ENCODE measurements around the gene TTLL1. TPM values are rescaled to one million over a fixed set of nuclear protein-coding genes. Genes with fewer than 3 reads are reported as not detected.
"Not testable (repeated sequence)": the region's sequence is repeated elsewhere in the genome, so short reads cannot be mapped to it uniquely, and the experiment has no call there.

TTLL1 gene
- total RNA-seq, 1 donor from 2014 or later: 9.4 TPM

- H3K9me3 ChIP-seq (ENCODE audit: low read depth): no peaks in the 10 kb centered on the region
- peaks cover 8% of the 10 kb centered on the region for H3K27me3 Mint-ChIP-seq (ENCODE audit: insufficient read depth, low read depth)
- H3K27ac ChIP-seq: no peak overlapping the region
- no peaks in the 10 kb centered on the region for H3K36me3 Mint-ChIP-seq
- H3K4me1 Mint-ChIP-seq: peaks cover 27% of the 10 kb centered on the region
- no peak for TF ChIP-seq EZH2phosphoT487 (IDR thresholded peaks at IDR 0.05)
- TF ChIP-seq CTCF (IDR thresholded peaks at IDR 0.05): no peak
- TF ChIP-seq EZH2 (IDR thresholded peaks at IDR 0.05): no peak
- peaks cover 8% of the 10 kb centered on the region for H3K27me3 ChIP-seq
- no peaks in the 10 kb centered on the region for H3K36me3 ChIP-seq
- peaks cover 8% of the 10 kb centered on the region for H3K4me1 ChIP-seq
- H3K4me3 ChIP-seq: no peak overlapping the region
- H3F3A ChIP-seq (ENCODE audit: low read depth): peaks cover 17% of the 10 kb centered on the region
- H3K4me2 ChIP-seq: no peak overlapping the region
- H3K9ac ChIP-seq: no peak overlapping the region
- H2AFZ ChIP-seq (replicated peaks): no peak overlapping the region
- no peaks in the 10 kb centered on the region for H3K9me3 Mint-ChIP-seq
- peaks cover 17% of the 10 kb centered on the region for H3K79me2 ChIP-seq (ENCODE audit: low read depth)
- H4K20me1 ChIP-seq (ENCODE audit: low read depth): peaks cover 12% of the 10 kb centered on the region
- H3K4me3 Mint-ChIP-seq: no peak overlapping the region
- DNase-seq (ENCODE audit: low spot score): no peak
- H3K27ac Mint-ChIP-seq: no peak overlapping the region
These were observed 71.4 kb downstream of the TTLL1 start for GRCh38 chr22:43017525-43018460.

GRCh38 chr22:43016150-43016549 lies 73.0 kb downstream of the TTLL1 start:
- not testable (repeated sequence) for H3K36me3 Mint-ChIP-seq

GRCh38 chr22:43015677-43016042 lies 73.5 kb downstream of the TTLL1 start:
- H3K4me2 ChIP-seq: peak overlapping the region; percentile 81
- H3K36me3 Mint-ChIP-seq: no peaks in the 10 kb centered on the region
- peak overlapping the region; percentile 46 for H2AFZ ChIP-seq (replicated peaks)
- peaks cover 32% of the 10 kb centered on the region for H4K20me1 ChIP-seq (ENCODE audit: low read depth)
- H3K4me1 Mint-ChIP-seq: peaks cover 30% of the 10 kb centered on the region
- peak overlapping the region; percentile 86 for H3K4me3 ChIP-seq
- no peaks in the 10 kb centered on the region for H3K9me3 ChIP-seq (ENCODE audit: low read depth)
- peaks cover 38% of the 10 kb centered on the region for H3K79me2 ChIP-seq (ENCODE audit: low read depth)
- no peak for DNase-seq (ENCODE audit: low spot score)
- no peak overlapping the region for H3K27ac ChIP-seq
- peak overlapping the region; percentile 95 for H3K4me3 Mint-ChIP-seq
- H3K27ac Mint-ChIP-seq: no peak overlapping the region
- H3K9me3 Mint-ChIP-seq: no peaks in the 10 kb centered on the region
- H3K27me3 Mint-ChIP-seq (ENCODE audit: insufficient read depth, low read depth): peaks cover 8% of the 10 kb centered on the region
- H3K4me1 ChIP-seq: peaks cover 8% of the 10 kb centered on the region
- no peak overlapping the region for H3K9ac ChIP-seq
- H3F3A ChIP-seq (ENCODE audit: low read depth): peaks cover 17% of the 10 kb centered on the region
- no peak for TF ChIP-seq CTCF (IDR thresholded peaks at IDR 0.05)
- no peak for TF ChIP-seq EZH2 (IDR thresholded peaks at IDR 0.05)
- no peak for TF ChIP-seq EZH2phosphoT487 (IDR thresholded peaks at IDR 0.05)
- no peaks in the 10 kb centered on the region for H3K36me3 ChIP-seq
- H3K27me3 ChIP-seq: peaks cover 8% of the 10 kb centered on the region

More at GRCh38 chr22:43016150-43016549, 73.0 kb downstream of the TTLL1 start:
- H3K27ac Mint-ChIP-seq; DNase-seq (ENCODE audit: low spot score); H2AFZ ChIP-seq (replicated peaks); H3K27me3 ChIP-seq; H3K27me3 Mint-ChIP-seq (ENCODE audit: insufficient read depth, low read depth); H3K4me1 ChIP-seq; H3K27ac ChIP-seq; H3K9me3 Mint-ChIP-seq; H3K4me3 ChIP-seq; H3K36me3 ChIP-seq; H3K9ac ChIP-seq; H3K9me3 ChIP-seq (ENCODE audit: low read depth): not testable (repeated sequence)
- H3K79me2 ChIP-seq (ENCODE audit: low read depth): peaks cover 33% of the 10 kb centered on the region
- H3F3A ChIP-seq (ENCODE audit: low read depth): peaks cover 17% of the 10 kb centered on the region
- Mint-ChIP-seq H3K4me1 (peaks cover 29% of the 10 kb centered on the region), H3K4me3 (peak overlapping the region; percentile 95)
- H3K4me2 ChIP-seq: peak overlapping the region; percentile 81
- peaks cover 28% of the 10 kb centered on the region for H4K20me1 ChIP-seq (ENCODE audit: low read depth)

Data from neural progenitor cell (in vitro differentiated cells).